ENCODE results near the gene CARTPT.

Gene CARTPT
- 0 reads per million in 4 donors for total RNA-seq

DNA sequence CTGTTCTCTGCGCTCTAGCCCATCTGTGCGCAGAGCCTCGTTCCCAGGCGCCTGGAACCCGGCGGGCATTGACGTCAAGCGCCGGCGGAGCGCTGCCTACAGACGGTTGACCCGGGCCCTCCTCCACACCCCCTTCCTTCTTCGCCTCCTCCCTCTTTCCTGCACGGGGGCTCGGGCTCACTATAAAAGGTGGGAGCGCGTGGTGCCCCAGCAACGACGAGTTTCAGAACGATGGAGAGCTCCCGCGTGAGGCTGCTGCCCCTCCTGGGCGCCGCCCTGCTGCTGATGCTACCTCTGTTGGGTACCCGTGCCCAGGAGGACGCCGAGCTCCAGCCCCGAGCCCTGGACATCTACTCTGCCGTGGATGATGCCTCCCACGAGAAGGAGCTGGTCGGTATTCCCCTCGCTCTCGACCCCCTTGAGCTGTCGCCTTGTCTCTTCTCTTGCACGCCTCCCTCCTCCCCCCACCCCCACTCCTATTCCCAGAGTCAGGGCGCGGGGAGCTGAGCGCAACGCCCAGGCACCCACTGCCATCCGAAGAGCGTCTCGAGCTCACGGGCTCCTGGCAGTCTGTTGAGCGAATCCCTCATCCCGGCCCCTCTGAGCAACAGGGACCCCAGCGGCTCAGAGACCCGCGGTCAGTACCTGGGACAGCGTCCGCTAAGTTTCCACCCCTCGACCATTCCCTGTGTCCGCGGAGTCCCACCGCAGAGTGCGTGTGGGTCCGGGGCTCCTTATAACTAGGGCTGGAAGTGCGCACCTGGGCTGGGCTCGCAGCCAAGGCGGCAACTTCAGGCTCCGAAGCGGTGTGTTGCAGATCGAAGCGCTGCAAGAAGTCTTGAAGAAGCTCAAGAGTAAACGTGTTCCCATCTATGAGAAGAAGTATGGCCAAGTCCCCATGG is at the start of gene CARTPT:
CARTPT (plus strand) TSS at position 213 of the 902 bp plus-strand sequence; CDS start at position 232, 19 bp downstream.
- no peak for DNase-seq

DNA sequence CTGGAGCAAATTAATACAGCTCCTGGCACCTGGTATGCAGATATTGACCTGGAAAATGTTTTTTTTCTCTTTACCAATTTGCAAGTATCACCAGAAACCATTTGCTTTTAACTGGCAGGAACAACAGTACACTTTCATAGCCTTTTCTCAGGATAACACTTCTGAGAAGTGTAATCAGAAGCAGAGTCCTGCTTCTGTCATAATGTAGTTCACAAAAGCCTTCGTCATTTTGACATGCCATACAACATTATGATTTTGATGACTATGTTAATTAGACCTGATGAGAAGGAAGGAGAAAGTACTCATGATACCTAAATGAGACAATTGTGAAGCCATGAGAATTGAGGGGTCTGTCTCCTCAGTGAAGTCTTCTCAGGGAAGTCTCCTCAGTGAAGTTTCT is 41.1 kb upstream of the CARTPT start:
- DNase-seq: no peak

DNA sequence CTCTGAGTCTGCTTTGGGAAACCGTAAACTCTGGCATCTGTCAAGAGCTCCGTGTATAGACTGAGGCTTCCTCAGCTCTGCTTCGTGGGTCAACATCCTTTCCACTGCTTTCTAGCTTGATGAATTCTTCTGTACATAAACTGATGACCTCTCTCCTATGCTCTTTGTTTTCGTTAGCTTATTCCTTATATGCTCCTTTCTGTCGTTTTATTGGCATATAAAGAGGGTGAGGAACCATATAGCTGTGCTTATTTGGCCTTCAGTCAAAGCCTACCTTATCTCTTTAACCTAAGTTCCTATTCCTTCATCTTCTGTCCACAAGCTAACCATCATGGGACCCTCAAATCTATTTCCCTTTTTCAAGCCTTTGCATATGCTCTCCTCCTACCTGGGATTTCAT is 39.4 kb upstream of the CARTPT start:
- DNase-seq: no peak

DNA sequence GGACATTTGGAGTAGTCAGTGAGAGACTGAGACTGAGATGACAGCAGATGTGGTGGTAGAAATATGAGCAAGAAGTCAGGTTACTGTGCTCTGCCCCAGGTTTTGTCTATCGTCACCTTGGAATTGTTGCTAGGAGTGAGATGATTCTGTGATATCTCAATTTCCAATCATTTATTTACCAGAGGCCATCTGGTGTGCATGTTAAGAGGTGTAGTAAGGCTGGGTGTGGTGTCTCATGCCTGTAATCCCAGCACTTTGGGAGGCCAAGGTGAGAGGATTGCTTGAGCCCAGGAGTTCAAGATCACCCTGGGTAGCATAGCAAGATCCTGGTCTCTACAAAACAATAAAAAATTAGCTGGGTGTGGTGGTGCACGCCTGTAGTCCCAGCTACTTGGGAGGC is 38.6 kb upstream of the CARTPT start:
- no peak for DNase-seq

DNA sequence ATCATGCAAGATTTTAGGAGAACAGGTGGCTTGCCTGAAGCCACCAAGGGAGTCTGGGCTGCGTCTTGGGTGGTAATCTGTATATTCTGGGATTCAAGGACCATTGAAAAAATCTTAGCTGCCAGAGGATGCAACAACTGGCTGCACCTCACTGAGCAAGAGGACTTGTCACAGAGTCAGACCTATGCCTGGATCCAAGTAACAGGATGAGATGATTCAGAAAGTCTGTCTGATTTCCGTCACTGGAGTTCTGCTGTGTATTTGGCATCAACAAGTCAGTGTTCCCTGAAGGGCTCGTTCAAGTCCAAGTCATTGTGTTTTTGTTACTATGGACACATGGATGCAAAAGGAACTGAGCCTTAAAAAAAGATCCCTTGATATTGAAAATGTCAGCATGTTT is 37.8 kb upstream of the CARTPT start:
- no peak for DNase-seq

DNA sequence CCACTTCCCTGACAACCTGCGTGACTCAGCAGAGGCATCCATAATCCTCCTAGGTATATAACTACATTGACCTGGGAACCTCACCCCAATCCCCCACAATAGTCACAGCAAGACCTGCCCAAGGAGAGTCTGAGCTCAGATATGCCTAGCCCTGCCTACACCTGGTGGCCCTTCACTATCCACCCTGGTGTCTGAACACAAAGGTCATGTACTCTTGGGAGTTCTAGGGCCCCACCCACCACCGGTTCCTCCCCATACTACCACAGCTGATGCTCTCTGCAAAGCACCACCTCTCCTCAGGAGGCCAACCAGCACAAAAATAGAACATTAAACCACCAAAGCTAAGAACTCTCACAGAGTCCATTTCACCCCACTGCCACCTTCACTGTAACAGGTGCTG is 34.8 kb upstream of the CARTPT start:
- DNase-seq: no peak

DNA sequence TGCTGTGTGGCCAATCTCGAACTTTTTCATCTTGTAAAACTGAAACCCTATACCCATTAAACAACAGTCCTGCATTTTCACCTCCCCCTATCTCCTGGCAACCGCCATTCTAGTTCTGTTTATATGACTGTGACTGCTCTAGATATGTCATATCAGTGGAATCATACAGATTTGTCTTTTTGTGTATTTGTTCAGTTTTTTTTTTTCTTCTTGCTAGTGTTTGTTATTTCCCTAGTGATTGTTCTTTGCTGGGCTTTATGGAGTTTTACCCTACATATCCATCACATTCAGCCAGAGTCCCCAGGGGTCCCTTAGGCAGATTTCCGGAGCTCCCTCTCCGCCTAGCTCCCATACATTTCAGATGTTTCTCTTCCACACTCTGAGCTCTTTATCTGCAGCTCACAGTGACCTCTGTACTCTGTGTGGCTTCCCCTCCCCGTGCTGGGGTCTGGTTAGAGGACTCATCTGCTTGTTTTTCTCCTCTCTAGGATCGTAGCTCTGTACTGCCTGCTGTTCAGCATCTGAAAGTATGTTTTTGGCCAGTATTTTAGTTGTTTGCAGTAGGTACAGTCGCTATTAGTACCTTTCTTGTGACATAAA is 25.1 kb upstream of the CARTPT start:
- DNase-seq: no peak

DNA sequence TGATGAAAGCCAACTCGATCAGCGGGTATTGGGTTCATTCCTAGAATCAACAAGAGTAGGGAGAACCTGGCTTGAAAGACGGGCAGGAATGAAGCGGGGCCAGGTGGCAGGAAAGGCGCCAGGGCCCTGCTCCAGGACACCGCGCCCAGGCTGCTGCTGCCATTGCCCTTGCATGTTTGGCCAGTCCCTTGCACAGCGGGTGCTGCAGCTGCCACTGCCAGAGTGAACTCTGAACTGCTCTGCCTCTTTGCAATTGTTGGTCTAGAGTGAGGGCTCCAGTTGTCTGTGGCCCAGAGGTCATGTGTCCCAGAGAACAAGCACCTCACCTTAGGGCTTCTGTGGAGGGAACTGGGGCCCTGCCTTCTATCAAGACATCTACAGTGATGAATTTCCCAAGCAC is 24.0 kb upstream of the CARTPT start:
- no peak for DNase-seq

DNA sequence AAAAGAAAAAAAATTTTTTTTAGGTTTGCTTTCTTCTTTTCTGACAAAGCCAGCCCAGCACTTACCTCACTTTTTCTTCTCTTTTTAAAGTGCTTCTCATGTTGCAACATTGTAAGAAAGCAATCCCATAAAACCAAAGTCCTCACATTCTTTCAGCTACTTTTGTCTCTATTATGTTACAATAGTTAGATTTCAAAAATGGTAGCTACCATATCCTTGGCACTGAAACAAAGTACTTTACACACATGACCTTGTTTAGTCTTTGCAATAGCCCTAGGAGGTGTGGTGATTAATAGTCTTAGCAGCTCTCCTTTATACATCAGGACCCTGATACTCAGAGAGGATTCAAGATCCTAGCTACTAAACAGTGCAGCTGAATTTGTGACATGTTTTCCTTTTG is 23.5 kb upstream of the CARTPT start:
- no peak for DNase-seq

DNA sequence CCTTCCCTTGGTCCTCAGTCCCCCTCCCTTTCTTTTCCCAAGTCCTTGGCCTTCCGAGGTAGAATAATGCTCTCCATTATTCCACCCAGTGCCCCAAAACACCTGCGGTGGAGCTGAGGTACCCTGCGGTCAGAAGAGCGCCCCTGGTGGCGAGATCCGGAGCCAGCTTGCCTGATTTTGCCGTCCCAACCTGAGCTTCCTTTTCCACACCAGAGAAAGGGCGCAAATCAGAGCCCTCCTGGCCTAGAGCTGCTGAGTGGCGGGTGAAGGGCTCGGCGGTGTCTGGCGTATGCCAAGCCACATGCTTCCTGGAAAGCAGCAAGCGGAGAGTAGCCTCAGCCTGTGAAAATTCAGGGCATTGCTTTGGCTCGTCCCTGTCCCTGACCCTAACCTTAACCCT is 21.1 kb upstream of the CARTPT start:
- DNase-seq: no peak

DNA sequence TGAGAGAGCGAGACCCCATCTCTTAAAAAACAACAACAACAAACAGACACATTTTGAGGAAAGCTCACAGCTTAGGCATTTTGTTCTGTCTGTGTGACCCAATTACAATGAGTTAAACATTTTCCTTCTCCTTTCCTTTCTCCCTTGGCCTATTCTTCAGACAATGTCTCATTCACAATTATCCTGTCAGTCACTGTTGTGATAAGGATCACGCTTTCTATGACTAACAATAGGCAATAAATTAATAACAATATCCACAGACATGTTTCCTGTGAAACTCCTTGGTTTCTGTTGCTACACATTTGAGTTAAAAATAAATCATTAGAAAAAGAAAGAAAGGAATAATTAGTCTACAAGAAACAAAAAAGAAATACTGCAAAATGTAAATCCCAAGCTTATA is 19.8 kb upstream of the CARTPT start:
- no peak for DNase-seq

DNA sequence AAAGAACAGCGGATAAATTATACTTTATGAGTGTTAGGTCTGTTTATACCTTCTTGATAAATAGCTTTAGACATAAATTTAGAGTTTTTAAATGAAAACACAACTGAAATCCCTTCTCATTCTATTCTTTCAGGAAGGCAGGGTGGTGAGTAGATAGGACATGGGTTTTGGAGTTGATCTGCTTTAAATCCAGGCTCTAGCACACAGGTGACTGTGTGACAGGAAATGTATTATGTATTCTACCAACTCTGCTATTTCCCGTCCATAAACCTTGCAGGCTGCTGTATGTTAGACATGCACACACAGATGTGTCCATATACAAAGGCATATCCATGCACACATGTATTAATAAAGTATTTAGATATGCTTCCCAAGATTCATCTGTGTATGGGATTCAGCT is 19.3 kb upstream of the CARTPT start:
- DNase-seq: no peak

DNA sequence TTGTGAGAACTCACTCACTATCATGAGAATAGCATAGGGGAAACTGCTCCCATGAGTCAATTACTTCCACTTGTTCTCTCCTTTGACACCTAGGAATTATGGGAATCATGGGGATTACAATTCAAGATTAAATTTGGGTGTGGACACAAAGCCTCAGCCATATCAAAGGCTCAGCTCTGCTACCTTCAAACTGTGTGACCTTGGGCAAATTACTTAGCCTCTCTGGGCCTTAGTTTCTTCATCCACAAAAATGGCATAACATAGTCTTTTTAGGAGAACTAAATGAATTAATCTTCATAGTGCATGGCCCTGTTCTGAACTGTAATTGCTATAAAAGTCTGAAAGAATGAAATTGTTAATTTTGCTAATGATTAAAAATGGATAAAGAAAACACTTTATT is 18.3 kb upstream of the CARTPT start:
- no peak for DNase-seq

DNA sequence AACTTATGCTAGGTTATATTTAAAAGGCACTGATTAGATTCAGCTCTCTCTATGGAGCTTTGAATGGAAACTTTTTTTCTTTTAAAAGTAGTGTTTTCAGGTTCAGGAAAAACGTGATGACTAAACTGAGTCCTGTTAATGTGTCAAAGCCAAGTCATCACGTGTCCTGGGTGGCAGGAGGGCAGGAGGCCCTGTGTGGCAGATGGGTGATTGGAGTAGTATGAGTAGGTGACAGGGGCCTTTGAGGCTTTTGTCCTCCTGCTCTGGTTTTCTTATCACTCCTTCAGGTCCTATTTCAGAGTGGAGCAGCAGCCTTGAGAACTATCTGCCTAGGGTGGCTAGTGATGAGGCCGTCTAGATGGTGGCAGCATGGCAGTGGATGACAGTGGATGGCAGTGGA is 17.7 kb upstream of the CARTPT start:
- DNase-seq: peak in 1 of 5 donors; percentile 3

DNA sequence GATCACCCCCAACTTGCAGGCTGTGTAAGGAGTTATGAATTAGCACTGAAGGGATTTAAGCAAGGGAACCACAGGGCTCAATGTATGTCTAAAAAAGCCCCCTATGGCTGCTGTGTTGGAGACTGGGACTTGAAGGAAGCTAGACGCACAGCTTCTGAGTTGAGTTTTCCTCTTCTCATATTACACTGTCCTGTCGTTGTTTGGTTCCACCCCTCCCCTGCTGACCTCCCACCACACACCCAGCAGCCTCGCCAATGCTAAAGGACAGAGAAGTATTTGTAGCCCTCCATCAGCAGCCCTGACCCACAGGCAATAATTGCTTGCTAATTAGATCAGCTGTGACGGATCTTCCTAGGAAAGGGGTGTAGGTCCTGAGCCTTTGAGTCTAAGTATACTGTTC is 15.1 kb upstream of the CARTPT start:
- no peak for DNase-seq

DNA sequence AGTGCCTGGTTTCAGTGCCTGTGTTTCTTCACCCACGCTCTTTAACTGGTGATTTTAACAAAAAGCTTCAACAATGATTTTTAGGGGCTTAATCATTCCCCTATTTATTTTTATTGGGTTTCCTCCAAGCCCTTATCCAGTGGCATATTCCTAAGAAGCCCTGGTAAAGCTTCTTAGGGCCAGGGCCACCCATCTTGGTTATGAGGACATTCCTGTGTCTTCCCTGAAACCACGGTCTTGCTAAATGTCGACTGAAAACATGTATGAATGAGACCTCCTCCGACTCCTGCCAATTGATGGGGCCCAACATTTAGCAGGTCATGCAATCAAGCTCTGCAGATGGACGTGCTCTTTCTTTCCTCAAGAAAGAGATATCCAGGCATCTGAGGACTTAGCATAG is 13.7 kb upstream of the CARTPT start:
- DNase-seq: no peak

DNA sequence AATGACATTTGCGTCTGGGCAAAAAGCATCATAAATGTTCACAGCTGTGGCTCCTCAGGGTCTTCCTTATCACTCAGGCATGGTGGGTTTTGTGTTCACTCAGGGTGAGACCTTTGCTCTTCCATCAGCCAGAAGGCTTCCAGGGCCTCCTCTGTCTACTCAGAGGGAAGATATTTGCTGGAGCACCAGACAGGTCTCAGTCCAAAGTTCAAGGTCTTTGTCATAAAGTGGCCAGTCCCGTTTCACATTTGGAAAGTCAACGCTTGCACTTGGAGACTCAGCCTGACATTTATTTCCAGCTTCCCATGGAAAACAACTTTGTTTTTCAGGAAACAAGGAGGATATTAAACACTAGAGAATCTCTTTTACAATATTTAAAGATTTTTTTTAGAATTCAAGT is 12.2 kb upstream of the CARTPT start:
- no peak for DNase-seq

DNA sequence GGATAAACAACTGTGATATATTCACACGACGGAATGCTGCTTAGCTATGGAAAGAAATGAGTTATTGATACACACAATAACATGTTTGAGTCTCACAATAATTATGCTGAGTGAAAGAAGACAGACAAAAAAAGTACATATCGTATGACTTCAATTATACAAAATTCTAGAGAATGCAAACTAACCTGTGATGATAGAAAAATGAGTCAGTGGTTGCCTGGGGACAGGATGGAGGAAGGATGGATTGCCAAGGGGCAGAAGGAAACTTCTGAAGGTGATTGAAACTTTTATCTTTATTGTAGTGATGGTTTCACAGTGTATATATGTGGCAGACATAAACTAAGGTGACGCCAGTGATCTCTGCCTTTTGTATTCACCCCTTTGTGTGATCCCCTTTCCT is 7.5 kb upstream of the CARTPT start:
- no peak for DNase-seq

DNA sequence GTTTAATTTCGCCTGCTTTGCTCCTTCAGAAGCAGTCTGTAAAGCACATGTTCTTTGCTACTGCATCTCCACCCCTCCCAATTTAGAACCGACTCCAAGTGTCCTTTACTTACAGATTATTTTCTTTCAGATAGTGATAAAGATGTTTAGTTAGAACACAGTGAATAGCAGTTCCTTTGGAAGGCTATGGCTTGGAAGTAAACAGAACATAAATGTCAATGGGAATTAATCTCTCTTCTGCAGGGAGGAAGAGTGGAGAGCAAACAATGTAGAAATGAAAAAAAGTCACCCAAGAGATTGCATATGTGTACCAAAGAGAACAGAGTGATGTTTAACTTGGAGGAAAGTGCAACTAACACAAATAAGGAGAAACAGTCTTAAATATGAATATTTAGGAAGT is 4.2 kb upstream of the CARTPT start:
- DNase-seq: no peak

DNA sequence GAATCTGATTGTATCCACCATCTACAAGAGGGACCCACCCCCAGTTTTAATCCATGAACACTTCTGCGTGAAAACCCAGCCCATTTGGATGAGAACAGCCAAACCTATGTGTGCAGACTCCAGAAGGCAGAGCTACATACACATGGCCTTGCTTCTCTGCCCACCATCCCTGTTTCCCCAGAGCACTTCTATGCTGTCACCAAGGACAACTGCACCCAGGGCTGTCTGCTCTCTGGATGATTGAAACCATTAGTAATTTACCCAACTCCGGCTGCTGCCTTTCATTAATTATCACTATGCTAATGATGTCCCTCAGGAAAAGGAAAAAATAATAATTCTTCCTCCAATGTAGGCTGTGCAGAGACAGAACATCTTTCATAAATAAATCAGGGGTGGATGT is 8.9 kb downstream of the CARTPT start:
- no peak for DNase-seq

DNA sequence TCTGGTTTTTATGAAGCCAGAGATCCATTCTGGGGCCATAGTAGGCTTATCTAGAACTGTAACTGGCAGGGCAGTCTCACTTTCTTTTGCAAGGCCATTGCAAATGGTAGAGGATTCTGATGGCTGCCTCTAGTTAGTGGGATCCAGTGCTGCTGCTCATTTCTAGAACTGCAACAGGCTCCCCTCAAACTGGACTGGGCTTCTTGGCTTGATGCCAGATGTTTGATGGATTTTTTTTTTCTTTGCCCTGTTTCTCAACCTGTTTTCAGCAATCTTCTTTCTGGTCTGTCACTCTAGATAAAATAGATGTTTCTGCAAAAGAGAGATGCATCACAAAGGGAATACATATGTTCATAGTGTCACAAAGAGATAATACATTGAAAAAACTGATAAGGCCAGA is 11.9 kb downstream of the CARTPT start:
- DNase-seq: no peak

DNA sequence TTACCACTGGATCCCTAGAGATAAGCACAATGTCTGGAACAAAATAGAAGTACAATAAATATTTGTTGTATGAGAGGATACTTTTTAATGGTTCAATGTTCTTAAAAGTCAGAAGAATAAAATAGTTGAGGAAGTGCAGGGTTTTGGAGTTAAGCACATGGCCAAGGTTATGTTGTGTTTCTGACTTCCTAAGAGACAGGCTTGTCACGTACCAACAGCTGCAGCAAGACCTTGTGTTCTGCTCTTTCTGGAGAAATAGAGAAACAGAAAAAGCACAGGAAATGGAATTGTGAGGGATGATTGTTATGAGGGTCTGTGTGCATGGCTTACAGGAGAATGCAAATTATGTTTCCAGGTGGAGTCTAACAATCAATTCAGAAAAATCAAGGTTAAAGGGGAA is 12.9 kb downstream of the CARTPT start:
- DNase-seq: no peak

DNA sequence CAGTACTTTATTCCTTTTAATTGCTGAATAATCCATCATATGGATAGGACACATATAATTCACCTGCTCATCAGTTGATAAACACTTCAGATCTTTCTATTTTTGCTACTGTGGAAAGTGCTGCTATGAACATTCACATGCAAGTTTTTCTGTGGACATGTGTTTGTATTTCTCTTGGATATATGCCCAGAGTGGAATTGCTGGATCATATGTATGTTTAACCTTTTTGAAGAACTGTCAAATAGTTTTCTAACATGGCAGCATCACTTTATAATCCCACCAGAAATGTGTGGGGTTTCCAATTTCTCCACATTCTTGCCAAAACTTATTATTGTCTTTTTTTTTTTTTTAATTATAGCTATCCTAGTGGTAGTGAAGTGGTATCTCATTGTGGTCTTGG is 15.1 kb downstream of the CARTPT start:
- DNase-seq: no peak

DNA sequence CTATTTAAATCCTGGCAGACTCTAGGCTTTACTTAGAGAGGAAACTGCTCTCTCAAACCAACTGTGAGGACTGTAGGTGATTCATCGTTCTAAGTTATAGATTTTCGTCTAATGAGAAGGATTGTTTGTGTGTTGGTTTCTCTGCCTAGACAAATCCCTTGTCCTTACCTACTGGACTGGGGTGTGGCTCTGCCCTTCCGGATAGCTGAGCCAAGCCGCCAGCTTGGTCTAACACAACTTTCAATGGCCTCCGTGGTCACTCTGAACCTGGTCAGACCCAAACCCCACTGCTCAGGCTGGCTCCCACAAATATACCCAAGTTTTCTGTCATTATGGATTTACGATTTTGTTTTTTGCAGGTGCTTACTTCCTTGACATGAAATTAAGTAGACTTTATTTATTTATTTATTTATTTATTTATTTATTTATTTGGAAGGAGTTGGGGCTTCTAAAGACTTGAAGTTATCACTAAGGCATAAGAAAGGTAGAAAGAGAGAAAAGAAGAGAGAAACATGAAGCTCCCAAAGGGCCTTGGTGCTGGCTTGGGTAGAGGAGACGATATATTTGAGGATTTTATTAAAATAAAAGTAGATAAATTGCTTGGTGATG is 19.0 kb downstream of the CARTPT start:
- no peak for DNase-seq

All from T-helper 1 cell (primary cell).